Endothelial cell of umbilical vein (primary cell): Measurements from ENCODE around the gene MFRP.

Experiments used
- TF ChIP-seq, protein P1 (sequence below): IDR thresholded peaks from 2 replicates; pipeline ENCODE4 v1.6.1; 2011; ENCODE audit not compliant: insufficient read depth, insufficient read length
- TF ChIP-seq, protein P2 (sequence below), 2 donors: IDR thresholded peaks; 1 replicate in 1 of 2; 2 replicates in 1 of 2; pipeline ENCODE4 v1.5.1; 2011; ENCODE audit warnings: low read length in 2 of 2, mild to moderate bottlenecking in 2 of 2, moderate library complexity in 2 of 2, control low read depth in 1 of 2, inconsistent platforms in 1 of 2, low read depth in 1 of 2; ENCODE audit not compliant: insufficient read depth in 1 of 2; ENCODE audit errors: extremely low read depth in 1 of 2

DNA sequence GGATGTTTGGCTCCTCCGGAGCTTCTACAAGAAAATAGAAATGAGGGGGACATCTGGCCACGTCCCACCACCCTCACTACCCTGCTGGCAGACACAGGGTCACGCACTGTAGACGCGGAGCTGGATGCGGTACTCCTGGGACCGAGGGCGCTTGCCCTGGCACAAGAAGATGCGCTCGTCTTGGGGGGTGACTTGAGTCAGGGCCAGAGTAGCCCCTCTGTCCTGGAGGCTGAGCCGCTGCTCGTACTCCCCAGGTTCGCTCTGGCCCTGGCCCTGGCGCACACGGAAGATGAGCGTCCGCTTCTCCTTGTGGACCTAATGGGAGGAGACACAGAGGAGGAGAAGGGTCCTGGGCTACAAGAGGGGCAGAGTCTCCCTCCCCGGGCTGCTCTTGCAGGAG, 31.8 kb downstream of the MFRP start:
- TF ChIP-seq, protein P1, sequence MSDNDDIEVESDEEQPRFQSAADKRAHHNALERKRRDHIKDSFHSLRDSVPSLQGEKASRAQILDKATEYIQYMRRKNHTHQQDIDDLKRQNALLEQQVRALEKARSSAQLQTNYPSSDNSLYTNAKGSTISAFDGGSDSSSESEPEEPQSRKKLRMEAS, result no peak
- TF ChIP-seq, protein P2, sequence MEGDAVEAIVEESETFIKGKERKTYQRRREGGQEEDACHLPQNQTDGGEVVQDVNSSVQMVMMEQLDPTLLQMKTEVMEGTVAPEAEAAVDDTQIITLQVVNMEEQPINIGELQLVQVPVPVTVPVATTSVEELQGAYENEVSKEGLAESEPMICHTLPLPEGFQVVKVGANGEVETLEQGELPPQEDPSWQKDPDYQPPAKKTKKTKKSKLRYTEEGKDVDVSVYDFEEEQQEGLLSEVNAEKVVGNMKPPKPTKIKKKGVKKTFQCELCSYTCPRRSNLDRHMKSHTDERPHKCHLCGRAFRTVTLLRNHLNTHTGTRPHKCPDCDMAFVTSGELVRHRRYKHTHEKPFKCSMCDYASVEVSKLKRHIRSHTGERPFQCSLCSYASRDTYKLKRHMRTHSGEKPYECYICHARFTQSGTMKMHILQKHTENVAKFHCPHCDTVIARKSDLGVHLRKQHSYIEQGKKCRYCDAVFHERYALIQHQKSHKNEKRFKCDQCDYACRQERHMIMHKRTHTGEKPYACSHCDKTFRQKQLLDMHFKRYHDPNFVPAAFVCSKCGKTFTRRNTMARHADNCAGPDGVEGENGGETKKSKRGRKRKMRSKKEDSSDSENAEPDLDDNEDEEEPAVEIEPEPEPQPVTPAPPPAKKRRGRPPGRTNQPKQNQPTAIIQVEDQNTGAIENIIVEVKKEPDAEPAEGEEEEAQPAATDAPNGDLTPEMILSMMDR (IDR thresholded peaks at IDR 0.05; ENCODE audit: extremely low read depth in 1 of 2, insufficient read depth in 1 of 2, low read depth in 1 of 2, low read length in 2 of 2), result no peak
